Amniotic stem cell (primary cell): Measurements from ENCODE around the gene PNCK.

Experiments
- DNase-seq: peaks from one replicate; lab custom pipeline; 2025; lab: John Stamatoyannopoulos, UW

The PNCK gene

DNA sequence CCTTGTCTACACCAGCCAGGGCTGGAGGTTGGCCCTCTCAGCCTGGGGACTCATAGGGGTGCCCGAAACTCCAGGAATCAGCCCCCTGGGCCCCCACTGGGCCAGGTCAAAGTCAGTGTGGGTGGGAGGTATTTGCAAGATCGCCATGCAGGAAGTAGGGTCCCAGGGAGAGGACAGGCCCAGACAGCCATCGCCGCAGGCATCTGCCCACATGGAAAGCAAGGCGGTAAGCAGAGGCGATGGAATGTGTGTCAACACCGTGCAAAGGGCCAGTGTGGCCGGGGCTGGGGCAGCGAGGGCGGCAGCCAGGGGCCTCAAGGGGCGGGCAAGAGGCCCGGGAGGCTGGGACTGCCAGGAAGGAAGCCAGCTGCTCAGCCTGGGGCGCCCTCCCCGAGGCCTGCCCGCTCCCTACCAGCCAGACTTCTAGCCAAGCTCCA is 45.9 kb downstream of the PNCK start:
- no peak for DNase-seq

DNA sequence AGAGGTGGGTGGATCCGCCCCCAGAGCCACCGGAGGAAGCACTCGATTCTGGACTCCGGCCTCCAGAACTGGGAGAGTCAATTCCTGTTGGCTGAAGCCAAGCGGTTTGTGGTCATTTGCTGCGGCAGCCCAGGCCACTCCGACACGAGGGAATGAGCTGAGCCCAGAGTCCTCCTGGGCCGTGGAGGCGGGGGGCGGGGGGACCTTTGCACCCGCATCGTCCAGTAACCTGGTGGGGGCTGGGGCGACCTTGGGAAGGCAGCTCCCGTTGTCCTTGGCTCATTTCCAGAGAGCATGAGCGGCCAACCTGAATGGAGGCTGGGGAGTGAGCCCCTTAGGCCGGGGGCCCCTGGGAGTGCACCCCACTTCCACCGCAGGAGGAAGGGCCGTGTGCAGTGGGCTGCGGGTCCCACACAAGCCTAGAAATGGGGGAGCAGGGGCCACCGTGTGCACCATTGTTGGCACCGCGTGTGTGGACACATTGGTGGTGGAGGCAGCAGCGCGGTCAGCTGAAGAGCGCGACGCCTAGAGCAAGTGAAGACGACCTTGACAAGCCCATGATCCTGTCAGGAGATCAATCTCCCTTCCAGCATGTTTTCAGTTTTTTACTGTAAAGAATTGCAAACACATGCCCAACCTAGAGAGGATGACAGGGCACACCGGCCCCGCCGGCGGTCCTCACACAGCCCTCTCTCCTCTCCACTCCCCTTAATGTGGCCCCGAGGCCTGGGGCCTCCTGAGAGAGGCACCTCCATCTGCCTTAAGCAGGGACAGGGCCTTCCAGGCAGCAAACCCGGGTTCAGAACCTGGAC is 46.5 kb downstream of the PNCK start:
- no peak for DNase-seq

DNA sequence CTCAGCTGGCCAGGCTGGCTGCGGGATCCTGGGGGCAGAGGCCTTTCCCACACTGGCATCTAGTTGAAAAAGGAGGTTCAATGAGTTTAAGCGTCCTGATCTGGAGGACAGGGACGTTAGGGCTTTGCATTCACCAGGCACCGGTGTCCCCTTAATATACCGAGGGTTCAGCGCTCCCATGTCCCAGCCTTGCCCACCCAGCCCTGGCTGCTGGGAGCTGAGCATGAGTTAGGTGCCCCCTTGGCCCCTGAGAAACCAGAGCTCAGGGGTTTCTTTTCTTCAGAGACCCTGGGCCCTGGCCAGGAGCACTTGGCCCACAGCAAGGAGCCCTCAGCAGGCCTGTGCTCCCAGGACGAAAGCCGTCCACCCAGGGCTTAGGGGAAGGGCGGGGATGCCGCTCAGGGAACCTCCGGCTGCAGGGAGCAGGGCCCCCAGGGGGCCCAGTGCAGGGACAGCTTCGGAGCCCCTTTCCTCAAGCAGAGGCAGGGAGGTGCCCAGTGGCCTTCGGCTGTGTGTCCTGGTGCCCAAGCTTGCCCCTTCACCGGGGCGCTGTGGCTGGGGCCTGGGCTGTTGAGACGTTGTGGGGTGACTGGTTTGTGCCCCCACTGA is 47.5 kb downstream of the PNCK start:
- DNase-seq, result no peak

DNA sequence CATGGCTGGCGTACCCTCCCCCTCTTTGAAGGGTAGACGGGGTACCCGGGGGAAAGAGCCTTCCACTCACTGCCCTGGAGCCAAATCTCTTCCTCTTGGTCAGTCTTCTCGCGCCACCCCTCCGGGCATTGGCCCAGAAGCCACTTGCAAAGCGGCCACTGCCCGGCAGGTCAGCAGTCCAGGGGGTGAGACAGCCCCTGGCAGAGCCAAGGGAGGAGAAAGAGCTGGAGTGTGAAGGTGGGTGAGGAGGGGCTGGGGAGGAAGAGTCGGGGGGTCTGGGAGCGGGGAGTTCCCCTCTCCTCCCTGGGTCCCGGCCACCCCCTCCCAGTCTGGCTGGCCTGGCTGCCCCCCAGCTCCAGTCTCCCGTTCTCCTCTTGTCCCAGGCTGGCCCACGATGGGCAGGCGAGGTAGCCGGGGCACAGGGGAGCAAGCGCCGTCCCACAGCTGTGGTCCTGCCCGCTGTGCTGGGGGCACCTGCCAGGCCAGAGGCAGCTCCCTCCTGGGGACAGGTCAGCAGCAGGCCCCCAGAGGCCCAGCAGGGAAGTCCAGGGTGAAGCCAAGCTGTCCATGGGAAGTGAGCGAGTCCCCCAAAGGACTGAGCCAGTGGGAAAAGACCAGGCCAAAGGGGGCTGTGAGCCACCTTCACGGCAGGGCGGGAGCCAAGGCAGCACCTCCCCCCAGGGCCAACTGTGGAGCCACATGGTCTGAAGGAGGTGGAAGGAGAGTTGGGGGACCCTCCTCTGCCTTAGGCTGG is 48.2 kb downstream of the PNCK start:
- no peak for DNase-seq

DNA sequence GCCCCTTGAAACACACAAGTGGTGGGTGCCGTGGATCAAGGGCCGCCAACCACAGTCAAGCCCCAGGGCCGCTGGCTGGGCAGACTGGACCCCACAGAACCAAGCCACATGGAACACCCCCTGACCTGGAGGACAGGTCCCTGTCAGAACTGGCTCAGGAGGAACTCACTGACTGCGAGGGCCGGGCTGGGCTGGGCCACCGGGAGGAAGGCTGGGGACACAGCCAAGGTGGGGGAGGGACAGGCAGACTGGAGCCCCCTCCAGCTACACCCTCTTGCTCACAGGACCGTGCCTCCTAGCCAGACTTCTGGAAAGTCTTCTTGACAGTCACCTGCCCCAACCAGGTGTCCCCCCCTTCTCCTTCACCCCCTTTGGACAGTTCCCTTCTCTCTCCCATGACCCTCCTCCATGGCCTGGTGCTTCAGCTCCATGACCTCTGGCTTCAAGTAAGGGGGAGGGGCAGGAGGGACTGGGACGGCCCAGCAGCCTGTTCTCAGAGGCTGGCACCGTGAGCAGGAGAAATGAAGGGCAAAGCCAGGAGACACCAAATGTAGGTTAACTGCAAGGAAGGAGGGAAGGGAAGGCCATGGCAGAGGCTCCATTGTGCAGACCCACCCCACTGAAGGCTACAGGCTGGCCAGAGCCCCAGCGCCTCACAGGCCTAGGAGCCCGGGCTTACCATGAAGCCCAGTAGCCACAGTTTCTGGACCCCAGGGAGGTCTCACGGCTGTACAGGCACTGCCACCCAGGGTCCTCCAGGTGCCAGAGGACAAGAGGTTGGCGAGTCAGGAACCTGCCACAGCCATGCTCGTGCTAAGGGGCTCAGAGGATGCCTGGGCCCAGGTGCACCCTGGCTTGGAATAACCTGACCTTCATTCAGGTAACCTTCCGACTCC is 49.2 kb downstream of the PNCK start:
- no peak for DNase-seq

DNA sequence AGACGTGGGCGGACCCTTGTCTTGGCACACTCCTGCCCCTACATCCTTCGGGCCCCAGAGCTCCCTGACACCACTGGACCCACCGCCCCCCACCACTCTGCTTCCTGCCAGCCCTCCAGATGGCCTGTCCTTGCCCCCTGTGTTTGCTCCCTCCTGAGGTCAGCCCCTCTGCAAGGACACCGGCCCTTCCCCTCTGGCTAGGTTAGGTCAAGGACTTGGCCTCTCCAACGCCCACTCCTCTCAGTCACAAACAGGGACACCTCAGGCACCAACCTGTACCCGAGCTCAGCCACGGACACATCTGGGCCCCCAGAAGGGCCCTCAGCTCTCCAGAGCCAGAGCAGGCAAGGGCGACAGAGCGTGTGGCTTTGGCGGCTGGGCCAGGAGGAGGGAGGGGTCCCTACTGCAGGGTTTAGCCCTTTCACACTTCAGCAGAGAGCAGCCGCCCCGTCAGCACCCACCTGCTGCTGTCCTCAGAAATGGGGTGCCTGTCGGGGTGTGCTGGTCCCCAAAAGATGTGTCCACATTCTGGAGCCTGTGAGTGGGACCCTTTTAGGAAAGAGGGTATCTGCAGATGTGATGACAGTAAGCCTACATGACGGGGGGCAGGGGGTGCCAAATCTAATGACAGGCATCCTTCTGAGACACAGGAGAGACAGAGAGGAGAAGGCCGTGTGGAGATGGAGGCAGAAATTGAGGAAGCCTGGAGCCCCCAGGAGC is 50.1 kb downstream of the PNCK start:
- no peak for DNase-seq

DNA sequence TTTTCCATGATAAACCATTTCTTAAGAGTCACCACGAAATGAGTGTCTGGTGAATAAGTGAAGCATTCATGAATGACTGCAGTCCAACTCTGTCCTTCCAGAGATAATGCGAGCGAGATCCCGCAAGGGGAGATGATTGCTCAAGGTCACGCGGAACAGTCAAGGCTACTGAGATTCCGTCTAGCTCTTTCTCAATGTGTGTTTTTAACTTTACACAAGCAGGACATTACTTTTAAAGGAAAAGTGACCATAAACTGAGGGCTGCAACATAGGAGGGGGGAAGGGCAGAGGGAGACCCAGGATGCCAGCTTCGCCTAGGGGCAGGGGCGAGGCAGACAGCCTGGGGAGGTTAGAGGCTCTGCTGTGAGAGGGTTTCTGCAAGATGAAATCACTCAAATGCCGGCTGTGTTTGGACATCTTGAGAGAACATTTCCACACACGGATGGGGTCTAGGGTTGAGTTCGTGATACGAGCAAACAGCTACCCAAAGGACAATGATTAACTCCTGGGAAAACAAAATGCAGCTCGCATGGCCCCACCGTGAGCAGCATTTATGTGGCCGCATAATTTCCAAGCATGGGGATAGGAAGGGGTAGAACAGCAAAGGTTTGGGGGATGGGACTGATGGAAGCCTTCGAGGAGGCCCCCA is 50.8 kb downstream of the PNCK start:
- DNase-seq, result no peak

DNA sequence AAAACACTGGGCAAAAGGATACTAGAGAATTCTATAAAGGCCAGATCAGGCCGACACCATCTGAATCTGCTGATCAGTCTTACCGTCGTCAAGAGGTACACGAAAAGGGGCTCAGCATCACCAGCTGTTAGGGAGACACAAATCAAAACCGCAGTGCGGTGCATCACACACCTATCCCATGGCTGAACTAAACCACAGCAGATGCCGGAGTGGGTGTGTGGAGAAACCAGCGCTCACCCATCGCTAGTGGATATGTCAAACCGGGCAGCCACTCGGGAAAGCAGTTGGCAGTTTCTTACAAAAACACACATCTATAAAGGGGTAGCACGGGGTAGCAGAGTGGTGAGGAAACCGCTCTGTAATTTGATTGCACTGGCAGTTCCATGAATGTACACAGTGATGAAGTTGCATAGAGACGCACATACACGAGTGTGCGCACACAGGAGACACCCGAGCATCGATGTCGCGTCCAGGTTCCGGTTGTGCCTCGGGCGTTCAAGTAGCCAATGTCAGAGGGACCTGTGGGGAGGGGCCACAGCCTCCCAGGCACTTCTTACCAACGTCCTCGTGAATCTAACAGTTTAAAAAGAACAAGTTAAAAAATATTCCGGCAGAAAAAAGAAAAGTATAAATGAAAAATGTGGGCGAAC is 51.5 kb downstream of the PNCK start:
- no peak for DNase-seq

DNA sequence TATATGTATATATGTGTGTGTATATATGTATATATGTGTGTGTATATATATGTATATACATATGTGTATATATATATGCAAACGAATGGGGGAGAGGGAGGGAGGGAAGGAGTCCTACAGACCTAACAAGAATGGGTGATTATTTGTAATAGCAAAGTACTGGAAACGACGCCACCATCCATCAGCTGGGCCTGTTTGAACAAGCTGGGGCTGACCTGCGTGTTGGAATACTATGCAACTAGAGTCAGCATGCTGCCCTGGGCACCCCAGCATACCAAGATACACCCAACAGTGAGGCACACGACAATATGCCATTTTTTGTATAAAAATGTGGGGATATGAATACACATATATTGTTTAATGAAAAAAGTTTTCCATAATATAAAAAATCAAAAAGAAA is 53.0 kb downstream of the PNCK start:
- DNase-seq, result no peak
